ENCODE data around the gene WNT5A.

GRCh38 chr3:55443346-55443745, 43.8 kb downstream of the WNT5A start:
- TF ChIP-seq, protein P1, sequence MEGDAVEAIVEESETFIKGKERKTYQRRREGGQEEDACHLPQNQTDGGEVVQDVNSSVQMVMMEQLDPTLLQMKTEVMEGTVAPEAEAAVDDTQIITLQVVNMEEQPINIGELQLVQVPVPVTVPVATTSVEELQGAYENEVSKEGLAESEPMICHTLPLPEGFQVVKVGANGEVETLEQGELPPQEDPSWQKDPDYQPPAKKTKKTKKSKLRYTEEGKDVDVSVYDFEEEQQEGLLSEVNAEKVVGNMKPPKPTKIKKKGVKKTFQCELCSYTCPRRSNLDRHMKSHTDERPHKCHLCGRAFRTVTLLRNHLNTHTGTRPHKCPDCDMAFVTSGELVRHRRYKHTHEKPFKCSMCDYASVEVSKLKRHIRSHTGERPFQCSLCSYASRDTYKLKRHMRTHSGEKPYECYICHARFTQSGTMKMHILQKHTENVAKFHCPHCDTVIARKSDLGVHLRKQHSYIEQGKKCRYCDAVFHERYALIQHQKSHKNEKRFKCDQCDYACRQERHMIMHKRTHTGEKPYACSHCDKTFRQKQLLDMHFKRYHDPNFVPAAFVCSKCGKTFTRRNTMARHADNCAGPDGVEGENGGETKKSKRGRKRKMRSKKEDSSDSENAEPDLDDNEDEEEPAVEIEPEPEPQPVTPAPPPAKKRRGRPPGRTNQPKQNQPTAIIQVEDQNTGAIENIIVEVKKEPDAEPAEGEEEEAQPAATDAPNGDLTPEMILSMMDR (IDR thresholded peaks at IDR 0.05) = no peak
- no peak for TF ChIP-seq POLR2A (IDR thresholded peaks at IDR 0.05)

All from uterus (tissue), 2 donors.